NCI-H187 treated with DMSO at 0.1 percent for 48 hours (cell line): Measurements from ENCODE around the gene PTPN6.
A peak's percentile ranks its signal among the peaks of the same experiment; 100 is the strongest.

Experiments used
- DNase-seq: peaks from one replicate; lab custom pipeline; 2025; lab: John Stamatoyannopoulos, UW

The PTPN6 gene

DNA sequence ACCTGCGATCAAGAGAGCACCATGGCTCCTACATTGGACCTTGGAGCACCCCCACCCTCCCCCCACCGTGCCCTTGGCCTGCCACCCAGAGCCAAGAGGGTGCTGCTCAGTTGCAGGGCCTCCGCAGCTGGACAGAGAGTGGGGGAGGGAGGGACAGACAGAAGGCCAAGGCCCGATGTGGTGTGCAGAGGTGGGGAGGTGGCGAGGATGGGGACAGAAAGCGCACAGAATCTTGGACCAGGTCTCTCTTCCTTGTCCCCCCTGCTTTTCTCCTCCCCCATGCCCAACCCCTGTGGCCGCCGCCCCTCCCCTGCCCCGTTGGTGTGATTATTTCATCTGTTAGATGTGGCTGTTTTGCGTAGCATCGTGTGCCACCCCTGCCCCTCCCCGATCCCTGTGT lies 9.4 kb upstream of the PTPN6 start:
- DNase-seq = no peak

- DNase-seq = no peak
Observed at GRCh38 chr12:6942331-6942665, 8.9 kb upstream of the PTPN6 start.

GRCh38 chr12:6943389-6943721 lies 7.8 kb upstream of the PTPN6 start:
- DNase-seq = peak; percentile 79

DNA sequence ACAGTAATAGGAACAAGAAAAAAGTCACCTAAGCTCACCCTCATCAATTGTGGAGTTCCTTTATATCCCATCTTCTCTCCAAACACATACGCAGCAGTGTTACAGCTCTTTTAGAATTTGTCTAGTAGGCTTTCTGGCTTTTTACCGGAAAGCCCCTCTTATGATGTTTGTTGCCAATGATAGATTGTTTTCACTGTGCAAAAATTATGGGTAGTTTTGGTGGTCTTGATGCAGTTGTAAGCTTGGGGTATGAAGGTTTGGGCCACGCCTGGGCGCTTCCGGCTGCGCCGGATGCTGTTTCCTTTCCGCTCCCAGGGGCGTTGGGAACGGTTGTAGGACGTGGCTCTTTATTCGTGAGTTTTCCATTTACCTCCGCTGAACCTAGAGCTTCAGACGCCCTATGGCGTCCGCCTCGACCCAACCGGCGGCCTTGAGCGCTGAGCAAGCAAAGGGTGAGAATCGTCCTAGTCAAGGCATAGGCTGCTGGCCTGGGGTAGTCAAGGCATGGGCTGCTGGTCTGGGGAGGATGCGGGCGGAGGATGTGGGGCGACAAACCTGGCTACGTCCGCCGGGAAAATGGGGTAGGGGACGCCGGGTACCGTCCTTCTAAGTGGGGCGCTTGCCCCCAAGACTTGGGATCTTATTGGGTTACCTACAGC lies 7.3 kb upstream of the PTPN6 start, which contains the start of the genes C12orf57 and RNU7-1:
Gene C12orf57 (plus strand): TSS at position 301 of the 659 bp plus-strand sequence. CDS start 100 bp downstream, at position 401.
Gene RNU7-1 (plus strand): TSS at position 95 of the 659 bp plus-strand sequence.
- peak; percentile 70 for DNase-seq

- peak; percentile 55 for DNase-seq
Observed at GRCh38 chr12:6944381-6945186, 6.6 kb upstream of the PTPN6 start.

GRCh38 chr12:6945613-6946012 lies 5.5 kb upstream of the PTPN6 start:
- DNase-seq = no peak

- peak; percentile 81 for DNase-seq
Observed at GRCh38 chr12:6946033-6946919, 4.9 kb upstream of the PTPN6 start.

DNA sequence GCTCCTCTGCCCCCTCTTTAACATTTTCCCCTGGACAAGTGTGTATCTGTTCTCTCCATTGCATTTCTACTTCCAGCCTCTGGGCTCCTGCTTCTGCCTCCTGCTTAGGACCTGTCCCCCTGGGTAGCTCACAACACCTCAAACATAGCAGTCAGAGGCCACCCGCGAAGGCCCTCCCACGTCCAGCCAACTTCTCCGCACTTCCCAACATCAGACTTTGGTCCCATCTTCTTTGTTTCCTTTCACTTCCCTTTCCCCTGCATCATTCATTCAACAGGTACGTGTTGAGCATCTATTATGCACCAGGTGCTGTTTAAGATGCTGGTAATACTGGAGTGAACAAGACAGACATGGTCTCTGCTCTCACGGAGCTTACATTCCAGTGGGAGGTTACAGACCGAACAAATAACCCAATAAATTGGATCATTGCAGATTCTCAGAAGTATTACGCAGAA lies 4.2 kb upstream of the PTPN6 start:
- DNase-seq = no peak

- no peak for DNase-seq
Observed at GRCh38 chr12:6947615-6948014, 3.5 kb upstream of the PTPN6 start.

- no peak for DNase-seq
Observed at GRCh38 chr12:6948873-6949594, 2.1 kb upstream of the PTPN6 start.

DNA sequence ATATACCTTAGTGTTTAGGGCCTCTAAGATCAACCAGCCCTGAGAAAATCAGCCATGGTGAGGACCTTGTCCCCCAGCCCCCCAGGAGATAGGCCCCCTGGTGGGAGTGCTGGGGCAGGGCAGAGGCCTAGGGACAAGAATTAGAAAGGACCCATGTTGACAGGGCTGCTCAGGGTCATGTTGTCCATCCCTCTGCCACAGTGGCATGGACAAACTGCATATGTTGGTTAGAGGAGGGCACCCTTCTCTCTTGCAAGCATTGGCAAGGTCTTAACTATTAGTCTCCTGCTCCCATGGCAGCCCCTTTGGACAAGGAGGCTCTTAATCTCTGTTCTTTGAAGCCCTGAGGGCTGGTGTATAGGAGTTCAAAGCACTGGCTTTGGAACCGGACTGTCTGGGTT lies 755 bp upstream of the PTPN6 start:
- no peak for DNase-seq

DNA sequence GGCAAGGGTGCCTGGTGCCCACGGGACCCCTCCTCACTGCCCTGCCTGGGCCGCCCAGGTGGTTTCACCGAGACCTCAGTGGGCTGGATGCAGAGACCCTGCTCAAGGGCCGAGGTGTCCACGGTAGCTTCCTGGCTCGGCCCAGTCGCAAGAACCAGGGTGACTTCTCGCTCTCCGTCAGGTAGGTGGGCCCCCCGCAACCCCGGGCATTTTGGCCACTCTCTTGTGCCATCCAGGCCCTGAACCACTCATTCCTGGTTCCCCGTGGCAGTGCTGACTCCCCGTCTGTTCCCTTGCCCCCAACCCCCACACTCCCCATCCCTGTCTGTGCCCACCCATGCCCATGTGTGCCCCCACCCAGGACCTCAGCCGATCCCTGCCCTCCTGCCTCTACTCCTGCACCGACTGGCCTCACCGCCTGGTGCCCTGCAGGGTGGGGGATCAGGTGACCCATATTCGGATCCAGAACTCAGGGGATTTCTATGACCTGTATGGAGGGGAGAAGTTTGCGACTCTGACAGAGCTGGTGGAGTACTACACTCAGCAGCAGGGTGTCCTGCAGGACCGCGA lies 480 bp downstream of the PTPN6 start:
- DNase-seq = no peak

- DNase-seq = no peak
Observed at GRCh38 chr12:6952121-6952862, 1.1 kb downstream of the PTPN6 start.

DNA sequence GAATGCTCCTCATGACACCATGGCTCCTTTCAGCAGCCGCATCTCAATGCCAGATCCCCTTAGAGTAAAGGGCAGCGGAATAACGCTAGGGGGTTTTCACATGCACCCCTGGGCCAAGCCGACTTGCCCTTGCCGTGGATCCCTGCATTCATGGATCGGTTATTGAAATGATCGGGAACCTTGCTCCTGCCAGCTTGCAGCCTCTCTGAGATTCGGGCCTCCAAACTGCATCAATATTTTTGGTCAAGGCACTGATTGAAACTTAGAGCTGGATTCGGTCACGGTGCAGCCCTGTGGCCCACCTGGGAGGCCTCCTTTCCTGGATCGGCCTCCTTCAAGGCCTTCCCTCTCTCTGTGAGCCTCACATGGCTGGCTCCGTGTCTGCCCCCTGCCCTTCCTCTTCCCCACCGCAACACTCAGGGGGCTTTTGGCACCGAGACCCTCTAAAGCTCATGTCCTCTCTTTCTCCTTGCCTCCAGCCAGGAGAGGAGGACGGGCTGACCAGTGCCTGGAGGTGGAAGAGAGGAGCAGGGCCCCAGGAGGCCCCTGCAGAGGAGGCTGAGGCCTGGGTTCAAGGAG lies 1.8 kb downstream of the PTPN6 start:
- no peak for DNase-seq

- no peak for DNase-seq
Observed at GRCh38 chr12:6953442-6954315, 2.5 kb downstream of the PTPN6 start.

- DNase-seq = no peak
Observed at GRCh38 chr12:6954316-6955107, 3.4 kb downstream of the PTPN6 start.

DNA sequence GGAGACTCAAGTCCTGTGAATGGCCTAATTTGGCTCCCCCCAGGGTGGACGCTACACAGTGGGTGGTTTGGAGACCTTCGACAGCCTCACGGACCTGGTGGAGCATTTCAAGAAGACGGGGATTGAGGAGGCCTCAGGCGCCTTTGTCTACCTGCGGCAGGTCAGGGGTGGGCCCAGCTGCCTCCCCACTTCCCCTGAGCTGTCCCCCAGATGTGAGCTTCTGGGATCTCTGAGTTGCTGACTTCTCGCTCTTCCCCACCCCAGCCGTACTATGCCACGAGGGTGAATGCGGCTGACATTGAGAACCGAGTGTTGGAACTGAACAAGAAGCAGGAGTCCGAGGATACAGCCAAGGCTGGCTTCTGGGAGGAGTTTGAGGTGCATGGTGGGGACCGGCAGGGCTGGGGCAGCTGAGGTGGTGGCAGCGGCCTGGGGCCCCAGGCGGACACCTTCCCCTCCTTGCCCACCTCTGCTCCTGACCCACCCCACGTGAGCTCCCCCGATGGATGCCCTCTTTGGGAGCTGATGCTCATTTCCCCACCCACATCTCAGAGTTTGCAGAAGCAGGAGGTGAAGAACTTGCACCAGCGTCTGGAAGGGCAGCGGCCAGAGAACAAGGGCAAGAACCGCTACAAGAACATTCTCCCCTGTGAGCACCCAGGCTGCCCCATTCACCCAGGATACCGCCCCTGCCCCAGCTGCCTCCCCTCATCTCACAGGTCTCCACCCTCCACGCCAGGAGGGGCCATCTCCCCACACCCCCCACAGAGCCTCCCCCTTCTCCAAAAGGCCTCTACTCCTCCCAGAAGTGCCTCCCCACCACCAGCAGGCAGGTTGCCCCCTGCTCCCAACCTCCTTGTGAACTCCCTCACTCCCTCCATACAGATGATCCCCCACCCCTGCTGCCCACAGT lies 4.2 kb downstream of the PTPN6 start:
- DNase-seq = no peak
